Neutrophil (primary cell): ENCODE data around the gene KANSL1.

Experiments used
- H3K27ac ChIP-seq: fragments of 200-600 bp; sonication (generic); 2 replicates; pipeline ENCODE4 v1.5.1; 2016; ENCODE audit warnings: mild to moderate bottlenecking, moderate library complexity
- H3K27me3 ChIP-seq: fragments of 200-600 bp; sonication (generic); 2 replicates; pipeline ENCODE4 v1.6.0; 2016; ENCODE audit warnings: mild to moderate bottlenecking
- H3K36me3 ChIP-seq: fragments of 200-600 bp; sonication (generic); 2 replicates; pipeline ENCODE4 v1.5.1; 2017
- H3K4me1 ChIP-seq, 2 experiments: fragments of 200-600 bp in 1 of 2; sonication (generic) in 1 of 2; 1 replicate in 1 of 2; 2 replicates in 1 of 2; pipeline versions ENCODE4 v1.5.1 to v1.6.1; 2013 to 2016; ENCODE audit warnings: low read depth in 1 of 2, low read length in 1 of 2, mild to moderate bottlenecking in 1 of 2, moderate library complexity in 1 of 2; ENCODE audit not compliant: control insufficient read depth in 1 of 2, insufficient read depth in 1 of 2
- H3K4me3 ChIP-seq, 2 experiments: fragments of 200-600 bp in 1 of 2; sonication (generic) in 1 of 2; 1 replicate in 1 of 2; 2 replicates in 1 of 2; pipeline ENCODE4 v1.5.1; 2013 to 2016; ENCODE audit warnings: low read depth in 1 of 2, low read length in 1 of 2, mild to moderate bottlenecking in 1 of 2, moderate library complexity in 1 of 2
- H3K9me3 ChIP-seq: fragments of 200-600 bp; sonication (generic); 2 replicates; pipeline ENCODE4 v1.5.1; 2016
- CTCF ChIP-seq: fragments of 200-600 bp; sonication (generic); IDR thresholded peaks from 2 replicates; pipeline ENCODE4 v1.5.1; 2016; ENCODE audit warnings: antibody characterized with exemption

KANSL1 gene

GRCh38 chr17:46013502-46014165 is 179.6 kb downstream of the KANSL1 start:
- no peak overlapping the region for H3K4me3 ChIP-seq
- TF ChIP-seq CTCF = no peak

GRCh38 chr17:46013127-46013501 is 180.1 kb downstream of the KANSL1 start:
- Histone ChIP-seq H3K4me3 (no peak overlapping the region), H3K27me3 (no peaks in the 10 kb centered on the region), H3K27ac (no peak overlapping the region), H3K4me1 (no peaks in the 10 kb centered on the region), H3K9me3 (no peaks in the 10 kb centered on the region), H3K36me3 (no peaks in the 10 kb centered on the region)
- no peak for TF ChIP-seq CTCF

More at GRCh38 chr17:46013502-46014165, 179.6 kb downstream of the KANSL1 start:
- H3K36me3 ChIP-seq = no peaks in the 10 kb centered on the region
- H3K4me1 ChIP-seq = no peaks in the 10 kb centered on the region
- no peaks in the 10 kb centered on the region for H3K27me3 ChIP-seq
- H3K9me3 ChIP-seq = no peaks in the 10 kb centered on the region
- H3K27ac ChIP-seq = no peak overlapping the region

GRCh38 chr17:46012506-46013079 is 180.6 kb downstream of the KANSL1 start:
- Histone ChIP-seq H3K4me1 (no peaks in the 10 kb centered on the region), H3K9me3 (no peaks in the 10 kb centered on the region), H3K27ac (no peak overlapping the region), H3K27me3 (no peaks in the 10 kb centered on the region), H3K4me3 (no peak overlapping the region), H3K36me3 (no peaks in the 10 kb centered on the region)
- TF ChIP-seq CTCF = no peak

GRCh38 chr17:46011711-46012505 is 181.3 kb downstream of the KANSL1 start:
- H3K36me3 ChIP-seq = no peaks in the 10 kb centered on the region
- TF ChIP-seq CTCF = no peak
- H3K4me3 ChIP-seq = no peak overlapping the region
- H3K27ac ChIP-seq = no peak overlapping the region
- H3K9me3 ChIP-seq = no peaks in the 10 kb centered on the region
- H3K27me3 ChIP-seq = no peaks in the 10 kb centered on the region
- H3K4me1 ChIP-seq = no peaks in the 10 kb centered on the region

GRCh38 chr17:46010597-46011186 is 182.5 kb downstream of the KANSL1 start:
- no peaks in the 10 kb centered on the region for H3K4me1 ChIP-seq
- no peaks in the 10 kb centered on the region for H3K36me3 ChIP-seq
- H3K4me3 ChIP-seq = no peak overlapping the region
- no peaks in the 10 kb centered on the region for H3K9me3 ChIP-seq
- H3K27me3 ChIP-seq = no peaks in the 10 kb centered on the region
- no peak for TF ChIP-seq CTCF
- H3K27ac ChIP-seq = no peak overlapping the region
